GM12873 (cell line): ENCODE data around the gene PPP1R2.

Experiments
- CTCF ChIP-seq: IDR thresholded peaks from 2 replicates; pipeline ENCODE4 v1.5.1; 2012; ENCODE audit warnings: low read depth, mild to moderate bottlenecking, moderate library complexity, low read length, control low read depth; ENCODE audit not compliant: insufficient read depth; ENCODE audit errors: missing control alignments

Gene PPP1R2

GRCh38 chr3:195542698-195543499 is at the start of gene PPP1R2:
Gene PPP1R2, minus strand, starts transcription at chr3:195543325. Its CDS starts 300 bp downstream, at chr3:195543025.
- TF ChIP-seq CTCF, result no peak

GRCh38 chr3:195591852-195592251 is 48.7 kb upstream of the PPP1R2 start:
- TF ChIP-seq CTCF, result no peak

- TF ChIP-seq CTCF, result no peak
Measured at GRCh38 chr3:195591220-195591619, 48.1 kb upstream of the PPP1R2 start.

GRCh38 chr3:195587824-195588223 is 44.7 kb upstream of the PPP1R2 start:
- no peak for TF ChIP-seq CTCF

- TF ChIP-seq CTCF, result no peak
Measured at GRCh38 chr3:195587406-195587805, 44.3 kb upstream of the PPP1R2 start.

GRCh38 chr3:195584543-195584870 is 41.4 kb upstream of the PPP1R2 start:
- no peak for TF ChIP-seq CTCF

- TF ChIP-seq CTCF, result no peak
Measured at GRCh38 chr3:195583831-195584542, 40.9 kb upstream of the PPP1R2 start, which contains the start of gene APOD. Gene APOD, minus strand, starts transcription at chr3:195583940. Its CDS starts 4,479 bp downstream, at chr3:195579461.
